PC-9 (cell line): Measurements from ENCODE around the gene PPM1E. TPM values are rescaled to one million over a fixed set of nuclear protein-coding genes. Genes with fewer than 3 reads are reported as not detected.
A peak's percentile ranks its signal among the peaks of the same experiment; 100 is the strongest.
"Not testable (repeated sequence)": the region's sequence is repeated elsewhere in the genome, so short reads cannot be mapped to it uniquely, and the experiment has no call there.

Experiments used
- BruUV-seq: library from RNA; stranded (reverse); fragments of 400-500 nt; replicated peaks from 2 replicates; lab custom pipeline; 2021; lab: Mats Ljungman, UMichigan
- CTCF ChIA-PET: fragments of 300-600 bp; sonication (Branson Sonifier 250); formaldehyde crosslinking; loops from one replicate; lab custom pipeline; 2022; ENCODE audit warnings: antibody characterized with exemption; lab: Charles Lee
- POLR2A ChIA-PET: fragments of 300-600 bp; sonication (Branson Sonifier 250); formaldehyde crosslinking; loops from one replicate; lab custom pipeline; 2022; ENCODE audit warnings: antibody characterized with exemption; ENCODE audit not compliant: unreplicated experiment; lab: Charles Lee
- DNase-seq, 2 experiments: peaks; one replicate each; pipeline versions ENCODE4 v3.0.0 to v3.0.0-alpha.2; 2015 to 2022; ENCODE audit warnings: mixed read lengths in 1 of 2
- H2AFZ ChIP-seq: fragments of 200-600 bp; sonication (generic); 2 replicates; pipeline ENCODE4 v1.8.1; 2017; ENCODE audit warnings: antibody characterized with exemption
- H3F3A ChIP-seq: fragments of 200-600 bp; sonication (generic); 2 replicates; pipeline ENCODE4 v1.8.1; 2017; ENCODE audit warnings: antibody characterized with exemption, mild to moderate bottlenecking, low read depth; ENCODE audit not compliant: insufficient read depth
- H3K27ac ChIP-seq: fragments of 200-600 bp; sonication (generic); 2 replicates; pipeline ENCODE4 v1.6.1; 2016; ENCODE audit warnings: mixed run types
- H3K27me3 ChIP-seq: fragments of 200-600 bp; sonication (generic); 2 replicates; pipeline ENCODE4 v1.6.1; 2016; ENCODE audit warnings: low read depth, mixed run types; ENCODE audit not compliant: insufficient read depth
- H3K36me3 ChIP-seq: fragments of 200-600 bp; sonication (generic); 2 replicates; pipeline ENCODE4 v1.6.1; 2016; ENCODE audit warnings: low read depth, mixed run types
- H3K4me1 ChIP-seq: fragments of 200-600 bp; sonication (generic); replicated peaks from 2 replicates; pipeline ENCODE4 v1.6.1; 2016; ENCODE audit warnings: mixed run types; ENCODE audit not compliant: insufficient read depth
- H3K4me2 ChIP-seq: fragments of 200-600 bp; sonication (generic); 2 replicates; pipeline ENCODE4 v1.6.1; 2017; ENCODE audit warnings: mixed run types
- H3K4me3 ChIP-seq: fragments of 200-600 bp; sonication (generic); 2 replicates; pipeline ENCODE4 v1.6.1; 2016; ENCODE audit warnings: mixed run types
- H3K79me2 ChIP-seq: fragments of 200-600 bp; sonication (generic); 2 replicates; pipeline ENCODE4 v1.6.1; 2017; ENCODE audit warnings: low read depth, mixed run types
- H3K9me2 ChIP-seq: fragments of 200-600 bp; sonication (generic); 2 replicates; pipeline ENCODE4 v1.8.1; 2017; ENCODE audit warnings: mild to moderate bottlenecking; ENCODE audit not compliant: insufficient read depth
- H3K9me3 ChIP-seq: fragments of 200-600 bp; sonication (generic); 2 replicates; pipeline ENCODE4 v1.8.1; 2016; ENCODE audit warnings: low read depth; ENCODE audit not compliant: insufficient read depth
- H4K20me1 ChIP-seq: fragments of 200-600 bp; sonication (generic); 2 replicates; pipeline ENCODE4 v1.8.1; 2017; ENCODE audit not compliant: insufficient read depth
- CTCF ChIP-seq: fragments of 200-600 bp; sonication (generic); conservative IDR thresholded peaks from 2 replicates; pipeline ENCODE4 v1.6.1; 2017; ENCODE audit warnings: mixed run types, antibody characterized with exemption, mild to moderate bottlenecking, moderate library complexity
- EZH2 ChIP-seq: fragments of 200-600 bp; sonication (generic); IDR thresholded peaks from 2 replicates; pipeline ENCODE4 v1.8.0; 2017; ENCODE audit warnings: antibody characterized with exemption, low read depth
- intact Hi-C: fragments of 100-400 bp; cut with micrococcal nuclease; formaldehyde crosslinking; loops from one replicate; pipeline ENCODE4 v1.10.0; 2022; ENCODE audit not compliant: unreplicated experiment
- total RNA-seq: library from RNA; stranded (reverse); gene quantifications from 2 replicates; pipeline ENCODE4 v1.2.3, GENCODE V29; 2021

Gene PPM1E
- total RNA-seq, 1 experiment from 2014 or later, result 0.04 TPM

- Histone ChIP-seq H3F3A (peaks cover 16% of the 10 kb centered on the region), H3K4me3 (peak overlapping the region; percentile 6; the same call in 1 of the 2 replicates), H4K20me1 (no peaks in the 10 kb centered on the region), H3K36me3 (no peaks in the 10 kb centered on the region), H3K9me3 (no peaks in the 10 kb centered on the region), H3K9me2 (no peaks in the 10 kb centered on the region), H3K79me2 (no peaks in the 10 kb centered on the region), H3K4me1 (peaks cover 13% of the 10 kb centered on the region), H3K4me2 (peak overlapping the region; percentile 61), H3K27ac (peak overlapping the region; percentile 79), H3K27me3 (no peaks in the 10 kb centered on the region), H2AFZ (peak overlapping the region; percentile 53; the same call in 1 of the 2 replicates)
- DNase-seq, result peak; percentile 28 to 94
- ChIA-PET CTCF (no interaction called here), POLR2A (no interaction called here)
- TF ChIP-seq EZH2 (no peak), CTCF (no peak)
- no TSS peak for BruUV-seq
- intact Hi-C loops, result loop anchor here (1.0 kb wide), 1 partner anchor 110 kb away; no protein-coding TSS in a partner anchor
Measured at GRCh38 chr17:58741121-58741625, 14.5 kb upstream of the PPM1E start.

- Histone ChIP-seq H3F3A (no peaks in the 10 kb centered on the region; the same call in 1 of the 2 replicates), H3K9me2 (no peaks in the 10 kb centered on the region), H3K79me2 (no peaks in the 10 kb centered on the region), H3K36me3 (no peaks in the 10 kb centered on the region), H2AFZ (no peak overlapping the region), H3K4me3 (no peak overlapping the region), H3K4me1 (no peaks in the 10 kb centered on the region), H3K9me3 (no peaks in the 10 kb centered on the region), H3K27ac (no peak overlapping the region), H4K20me1 (no peaks in the 10 kb centered on the region), H3K27me3 (no peaks in the 10 kb centered on the region), H3K4me2 (no peak overlapping the region)
- ChIA-PET POLR2A (no interaction called here), CTCF (no interaction called here)
- TF ChIP-seq EZH2 (no peak), CTCF (no peak)
- BruUV-seq, result no TSS peak
- intact Hi-C loops, result no loop called here
- no peak for DNase-seq
Measured at GRCh38 chr17:58747674-58748073, 8.0 kb upstream of the PPM1E start.

- ChIA-PET POLR2A (interaction anchor here (0.6 kb wide), 1 partner anchor 14 kb away, joined by 9 read pairs; no protein-coding TSS in a partner anchor), CTCF (interaction anchor here (0.6 kb wide), 1 partner anchor 256 kb away, joined by 3 read pairs; no protein-coding TSS in a partner anchor)
- H3K4me1 ChIP-seq, H3K4me2 ChIP-seq, H3K4me3 ChIP-seq, H3K27ac ChIP-seq, H2AFZ ChIP-seq, H3K9me2 ChIP-seq, H4K20me1 ChIP-seq, BruUV-seq, intact Hi-C loops, H3K27me3 ChIP-seq, H3K36me3 ChIP-seq, DNase-seq, H3K79me2 ChIP-seq, H3K9me3 ChIP-seq, H3F3A ChIP-seq: not testable (repeated sequence)
Measured at GRCh38 chr17:58749627-58750026, 6.0 kb upstream of the PPM1E start.

GRCh38 chr17:58753026-58753425 lies 2.6 kb upstream of the PPM1E start:
- Histone ChIP-seq H3K79me2 (no peaks in the 10 kb centered on the region), H3K27me3 (peaks cover 31% of the 10 kb centered on the region), H3K4me1 (no peaks in the 10 kb centered on the region), H3F3A (no peaks in the 10 kb centered on the region), H2AFZ (no peak overlapping the region), H3K4me2 (no peak overlapping the region), H3K36me3 (no peaks in the 10 kb centered on the region), H3K4me3 (no peak overlapping the region), H3K27ac (no peak overlapping the region), H4K20me1 (no peaks in the 10 kb centered on the region), H3K9me3 (no peaks in the 10 kb centered on the region), H3K9me2 (no peaks in the 10 kb centered on the region)
- DNase-seq, result peak in 1 of 2 experiments; percentile 21
- TF ChIP-seq EZH2, result no peak
- ChIA-PET CTCF (no interaction called here), POLR2A (interaction anchor here (0.6 kb wide), 1 partner anchor 208 kb away, joined by 8 read pairs; no protein-coding TSS in a partner anchor)
- BruUV-seq, result no TSS peak
- intact Hi-C loops, result no loop called here
